Measurements from ENCODE around the gene OR1L1.

OR1L1 gene

GRCh38 chr9:122661416-122661815 lies at the start of gene OR1L1:
Gene OR1L1 (plus strand): TSS chr9:122661716. CDS start chr9:122661716, 0 bp downstream.
- no peak for DNase-seq

GRCh38 chr9:122614362-122614761 lies 47.2 kb upstream of the OR1L1 start, which contains the start of gene OR1Q1:
Gene OR1Q1 (plus strand): TSS chr9:122614738. CDS start chr9:122614738, 0 bp downstream.
- DNase-seq: no peak

GRCh38 chr9:122619996-122620395 lies 41.5 kb upstream of the OR1L1 start:
- DNase-seq: no peak

GRCh38 chr9:122642226-122642625 lies 19.3 kb upstream of the OR1L1 start:
- no peak for DNase-seq

GRCh38 chr9:122656378-122656777 lies 5.1 kb upstream of the OR1L1 start:
- DNase-seq: no peak

GRCh38 chr9:122657527-122657926 lies 4.0 kb upstream of the OR1L1 start, which contains the start of gene OR1B1:
Gene OR1B1 (minus strand): TSS chr9:122657627.
- DNase-seq: no peak

GRCh38 chr9:122672481-122672880 lies 11.0 kb downstream of the OR1L1 start:
- no peak for DNase-seq

- DNase-seq: no peak
These were observed 23.3 kb downstream of the OR1L1 start for GRCh38 chr9:122684851-122685250.

GRCh38 chr9:122695696-122696095 lies 34.2 kb downstream of the OR1L1 start:
- no peak for DNase-seq

Measured in stimulated activated CD4-positive, alpha-beta T cell treated with anti-CD3 and anti-CD28 coated beads, Interleukin-2, amount 100 ng/mL, for 24 hours (primary cell).